ENCODE results near the gene PINLYP.

PINLYP gene

DNA sequence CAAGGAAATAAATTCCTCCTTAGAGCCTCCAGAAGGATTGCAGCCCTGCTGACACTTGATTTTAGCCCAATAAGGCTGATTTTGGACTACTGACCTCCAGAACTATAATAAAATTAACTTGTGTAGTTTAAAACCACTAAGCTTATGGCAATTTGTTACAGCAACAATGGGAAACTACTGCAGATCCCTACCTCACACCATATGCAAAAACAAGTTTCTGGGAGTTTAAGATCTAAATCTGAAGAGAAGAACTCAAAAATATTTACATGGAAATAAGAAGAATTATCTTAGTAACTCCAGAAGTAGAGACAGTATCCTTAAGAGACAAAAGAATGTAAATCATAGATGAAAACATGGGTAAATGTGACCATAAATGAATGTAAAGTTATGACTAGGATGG, 36.7 kb upstream of the PINLYP start:
- Histone ChIP-seq H3K4ac (ENCODE audit: low read depth, low read length) (no peak overlapping the region), H2BK15ac (replicated peaks; ENCODE audit: low read depth) (no peak overlapping the region), H2BK120ac (ENCODE audit: low read depth, low read length) (no peak overlapping the region), H3K4me1 (ENCODE audit: control insufficient read depth, low read depth, low read length) (peaks cover 3% of the 10 kb centered on the region), H3K9ac (ENCODE audit: low read length) (no peak overlapping the region), H2BK5ac (ENCODE audit: low read length) (no peak overlapping the region), H3K56ac (ENCODE audit: low read length) (no peak overlapping the region), H3K23ac (ENCODE audit: low read length) (no peak overlapping the region), H2AK5ac (ENCODE audit: low read length) (no peak overlapping the region), H3K36me3 (ENCODE audit: control insufficient read depth, insufficient read depth, low read length) (peaks cover 10% of the 10 kb centered on the region), H3K79me2 (ENCODE audit: control insufficient read depth, insufficient read depth, low read length) (no peaks in the 10 kb centered on the region), H3K4me2 (ENCODE audit: low read length) (no peak overlapping the region), H4K5ac (ENCODE audit: low read length) (no peak overlapping the region), H3K18ac (ENCODE audit: low read length) (no peak overlapping the region), H3K79me1 (ENCODE audit: low read length) (no peaks in the 10 kb centered on the region), H3K27me3 (ENCODE audit: insufficient read depth, low read length, poor library complexity) (no peaks in the 10 kb centered on the region), H3K27ac (ENCODE audit: low read depth, low read length) (no peak overlapping the region), H3K4me3 (ENCODE audit: low read length) (no peak overlapping the region), H4K8ac (ENCODE audit: low read depth, low read length) (no peak overlapping the region)
- DNase-seq, result no peak

DNA sequence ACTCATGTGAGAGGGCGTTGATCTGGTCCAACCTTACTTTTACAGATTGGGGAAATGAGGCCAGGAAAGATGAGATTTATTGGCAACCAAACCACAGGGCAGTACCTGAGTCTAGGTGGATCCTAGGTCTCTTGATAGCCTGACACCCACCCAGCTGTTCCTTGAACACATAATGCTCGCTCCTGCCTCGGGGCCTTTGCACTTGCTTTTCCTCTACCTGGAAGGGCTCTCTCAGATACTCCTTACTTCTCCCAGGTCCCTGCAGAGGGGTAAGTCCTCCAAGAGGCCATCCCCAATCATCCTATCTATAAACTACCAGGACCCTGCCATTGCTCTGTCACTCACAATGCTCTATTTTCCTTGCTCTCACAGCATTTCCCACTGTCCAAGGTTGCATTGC, 35.2 kb upstream of the PINLYP start:
- no CpG with 5 or more reads among the region's 3 CpGs for WGBS (ENCODE audit: extremely low coverage, insufficient coverage, low lambda C conversion rate)

DNA sequence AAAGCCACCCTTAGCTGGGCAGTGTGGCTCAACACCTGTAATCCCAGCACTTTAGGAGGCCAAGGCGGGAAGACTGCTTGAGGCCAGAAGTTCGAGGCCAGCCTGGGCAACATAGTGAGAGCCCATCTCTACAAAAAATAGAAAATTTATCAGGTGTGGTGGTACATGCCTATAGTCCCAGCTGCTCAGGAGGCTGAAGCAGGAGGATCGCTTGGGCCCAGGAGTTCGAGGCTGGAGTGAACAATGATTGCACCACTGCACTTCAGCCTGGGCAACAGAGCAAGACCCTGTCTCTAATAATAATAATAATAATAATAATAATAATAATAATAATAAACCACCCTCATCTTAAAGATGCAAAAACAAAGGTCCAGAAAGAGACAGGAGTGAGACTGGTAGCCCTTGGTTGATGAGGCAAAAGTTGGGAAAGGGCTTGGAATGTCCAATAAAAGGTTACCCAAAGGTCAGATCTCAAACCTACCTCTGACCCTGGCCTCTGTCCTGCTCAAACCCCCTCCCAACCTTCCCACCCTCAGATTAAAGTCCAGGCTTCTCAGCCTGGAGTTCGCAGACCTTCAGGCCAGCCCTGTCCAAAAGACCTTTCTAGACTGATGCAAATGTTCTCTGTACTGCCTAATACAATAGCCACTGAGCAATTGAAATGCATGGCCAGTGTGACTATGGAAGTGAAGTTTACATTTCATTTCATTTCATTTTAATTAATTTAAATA, 33.5 kb upstream of the PINLYP start:
- Histone ChIP-seq H3K79me2 (ENCODE audit: control insufficient read depth, insufficient read depth, low read length) (no peaks in the 10 kb centered on the region), H3K23ac (ENCODE audit: low read length) (no peak overlapping the region), H2BK120ac (ENCODE audit: low read depth, low read length) (no peak overlapping the region), H3K36me3 (ENCODE audit: control insufficient read depth, insufficient read depth, low read length) (peaks cover 10% of the 10 kb centered on the region), H3K27ac (ENCODE audit: low read depth, low read length) (no peak overlapping the region), H3K9ac (ENCODE audit: low read length) (no peak overlapping the region), H2BK15ac (replicated peaks; ENCODE audit: low read depth) (no peak overlapping the region), H3K79me1 (ENCODE audit: low read length) (no peaks in the 10 kb centered on the region), H3K4me2 (ENCODE audit: low read length) (no peak overlapping the region), H4K8ac (ENCODE audit: low read depth, low read length) (no peak overlapping the region), H2BK5ac (ENCODE audit: low read length) (no peak overlapping the region), H3K56ac (ENCODE audit: low read length) (no peak overlapping the region), H3K4ac (ENCODE audit: low read depth, low read length) (no peak overlapping the region), H4K5ac (ENCODE audit: low read length) (no peak overlapping the region), H3K4me1 (ENCODE audit: control insufficient read depth, low read depth, low read length) (no peaks in the 10 kb centered on the region), H3K4me3 (ENCODE audit: low read length) (no peak overlapping the region), H3K27me3 (ENCODE audit: insufficient read depth, low read length, poor library complexity) (no peaks in the 10 kb centered on the region), H2AK5ac (ENCODE audit: low read length) (no peak overlapping the region), H3K18ac (ENCODE audit: low read length) (no peak overlapping the region)
- no CpG with 5 or more reads among the region's 5 CpGs for WGBS (ENCODE audit: extremely low coverage, insufficient coverage, low lambda C conversion rate)
- DNase-seq, result no peak

More for the DNA sequence above, 35.2 kb upstream of the PINLYP start:
- no peak overlapping the region for H3K18ac ChIP-seq (ENCODE audit: low read length)
- H3K4me1 ChIP-seq (ENCODE audit: control insufficient read depth, low read depth, low read length), result peaks cover 2% of the 10 kb centered on the region
- no peak overlapping the region for H3K56ac ChIP-seq (ENCODE audit: low read length)
- no peak overlapping the region for H2BK15ac ChIP-seq (replicated peaks; ENCODE audit: low read depth)
- no peak for DNase-seq
- no peak overlapping the region for H3K4ac ChIP-seq (ENCODE audit: low read depth, low read length)
- H2AK5ac ChIP-seq (ENCODE audit: low read length), result no peak overlapping the region
- H3K9ac ChIP-seq (ENCODE audit: low read length), result no peak overlapping the region
- H2BK120ac ChIP-seq (ENCODE audit: low read depth, low read length), result no peak overlapping the region
- H2BK5ac ChIP-seq (ENCODE audit: low read length), result no peak overlapping the region
- no peaks in the 10 kb centered on the region for H3K79me2 ChIP-seq (ENCODE audit: control insufficient read depth, insufficient read depth, low read length)
- H3K27ac ChIP-seq (ENCODE audit: low read depth, low read length), result no peak overlapping the region
- peaks cover 10% of the 10 kb centered on the region for H3K36me3 ChIP-seq (ENCODE audit: control insufficient read depth, insufficient read depth, low read length)
- no peak overlapping the region for H4K5ac ChIP-seq (ENCODE audit: low read length)
- no peak overlapping the region for H3K4me3 ChIP-seq (ENCODE audit: low read length)
- no peak overlapping the region for H3K4me2 ChIP-seq (ENCODE audit: low read length)
- H4K8ac ChIP-seq (ENCODE audit: low read depth, low read length), result no peak overlapping the region
- no peaks in the 10 kb centered on the region for H3K27me3 ChIP-seq (ENCODE audit: insufficient read depth, low read length, poor library complexity)
- no peak overlapping the region for H3K23ac ChIP-seq (ENCODE audit: low read length)
- H3K79me1 ChIP-seq (ENCODE audit: low read length), result no peaks in the 10 kb centered on the region

DNA sequence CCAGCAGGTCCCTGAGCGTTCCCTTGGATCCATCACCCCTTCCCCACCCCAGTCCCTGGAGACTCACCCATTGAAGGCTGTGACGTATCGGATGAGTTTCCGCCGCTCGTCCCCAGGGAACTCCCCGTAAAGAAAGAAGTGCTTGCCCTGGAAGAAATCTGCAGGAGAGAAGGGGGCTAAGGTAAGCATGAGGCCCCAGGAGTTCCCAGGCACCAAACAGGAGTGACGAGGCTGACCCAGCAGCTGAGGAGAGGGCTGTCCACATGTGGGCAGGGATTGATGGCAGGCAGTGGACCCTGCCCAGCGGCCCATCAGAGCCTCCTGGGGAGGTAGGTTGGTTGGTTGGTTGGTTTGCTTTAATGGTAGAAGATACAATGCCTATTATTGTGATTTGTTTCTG, 31.5 kb upstream of the PINLYP start:
- WGBS (ENCODE audit: extremely low coverage, insufficient coverage, low lambda C conversion rate), result no CpG with 5 or more reads among the region's 9 CpGs

GRCh38 chr19:43545276-43545675, 30.3 kb upstream of the PINLYP start:
- Histone ChIP-seq H3K4me2 (ENCODE audit: low read length) (no peak overlapping the region), H4K8ac (ENCODE audit: low read depth, low read length) (no peak overlapping the region), H3K56ac (ENCODE audit: low read length) (no peak overlapping the region), H4K5ac (ENCODE audit: low read length) (no peak overlapping the region), H3K4ac (ENCODE audit: low read depth, low read length) (no peak overlapping the region), H3K4me1 (ENCODE audit: control insufficient read depth, low read depth, low read length) (no peaks in the 10 kb centered on the region), H3K4me3 (ENCODE audit: low read length) (no peak overlapping the region), H2BK15ac (replicated peaks; ENCODE audit: low read depth) (no peak overlapping the region), H3K79me2 (ENCODE audit: control insufficient read depth, insufficient read depth, low read length) (no peaks in the 10 kb centered on the region), H3K23ac (ENCODE audit: low read length) (no peak overlapping the region), H2BK120ac (ENCODE audit: low read depth, low read length) (no peak overlapping the region), H3K18ac (ENCODE audit: low read length) (no peak overlapping the region), H2AK5ac (ENCODE audit: low read length) (no peak overlapping the region), H3K9ac (ENCODE audit: low read length) (no peak overlapping the region), H3K36me3 (ENCODE audit: control insufficient read depth, insufficient read depth, low read length) (peaks cover 4% of the 10 kb centered on the region), H2BK5ac (ENCODE audit: low read length) (no peak overlapping the region), H3K27ac (ENCODE audit: low read depth, low read length) (no peak overlapping the region), H3K27me3 (ENCODE audit: insufficient read depth, low read length, poor library complexity) (no peaks in the 10 kb centered on the region), H3K79me1 (ENCODE audit: low read length) (no peaks in the 10 kb centered on the region)
- DNase-seq, result no peak
- WGBS (ENCODE audit: extremely low coverage, insufficient coverage, low lambda C conversion rate), result no CpG with 5 or more reads among the region's 5 CpGs

More for the DNA sequence above, 31.5 kb upstream of the PINLYP start:
- no peaks in the 10 kb centered on the region for H3K4me1 ChIP-seq (ENCODE audit: control insufficient read depth, low read depth, low read length)
- DNase-seq, result no peak
- no peaks in the 10 kb centered on the region for H3K27me3 ChIP-seq (ENCODE audit: insufficient read depth, low read length, poor library complexity)
- H2BK15ac ChIP-seq (replicated peaks; ENCODE audit: low read depth), result no peak overlapping the region
- no peak overlapping the region for H3K23ac ChIP-seq (ENCODE audit: low read length)
- H3K4me3 ChIP-seq (ENCODE audit: low read length), result no peak overlapping the region
- H3K18ac ChIP-seq (ENCODE audit: low read length), result no peak overlapping the region
- H3K56ac ChIP-seq (ENCODE audit: low read length), result no peak overlapping the region
- no peak overlapping the region for H3K27ac ChIP-seq (ENCODE audit: low read depth, low read length)
- H3K79me2 ChIP-seq (ENCODE audit: control insufficient read depth, insufficient read depth, low read length), result no peaks in the 10 kb centered on the region
- H3K4ac ChIP-seq (ENCODE audit: low read depth, low read length), result no peak overlapping the region
- no peak overlapping the region for H4K5ac ChIP-seq (ENCODE audit: low read length)
- peaks cover 6% of the 10 kb centered on the region for H3K36me3 ChIP-seq (ENCODE audit: control insufficient read depth, insufficient read depth, low read length)
- no peaks in the 10 kb centered on the region for H3K79me1 ChIP-seq (ENCODE audit: low read length)
- no peak overlapping the region for H2BK120ac ChIP-seq (ENCODE audit: low read depth, low read length)
- no peak overlapping the region for H2BK5ac ChIP-seq (ENCODE audit: low read length)
- no peak overlapping the region for H2AK5ac ChIP-seq (ENCODE audit: low read length)
- no peak overlapping the region for H4K8ac ChIP-seq (ENCODE audit: low read depth, low read length)
- no peak overlapping the region for H3K9ac ChIP-seq (ENCODE audit: low read length)
- H3K4me2 ChIP-seq (ENCODE audit: low read length), result no peak overlapping the region

- Histone ChIP-seq H2BK120ac (ENCODE audit: low read depth, low read length) (no peak overlapping the region), H3K79me1 (ENCODE audit: low read length) (no peaks in the 10 kb centered on the region), H3K36me3 (ENCODE audit: control insufficient read depth, insufficient read depth, low read length) (peaks cover 3% of the 10 kb centered on the region), H3K4me2 (ENCODE audit: low read length) (no peak overlapping the region), H3K4me3 (ENCODE audit: low read length) (no peak overlapping the region), H4K5ac (ENCODE audit: low read length) (no peak overlapping the region), H3K4me1 (ENCODE audit: control insufficient read depth, low read depth, low read length) (no peaks in the 10 kb centered on the region), H2BK5ac (ENCODE audit: low read length) (no peak overlapping the region), H3K18ac (ENCODE audit: low read length) (no peak overlapping the region), H3K27ac (ENCODE audit: low read depth, low read length) (no peak overlapping the region), H2BK15ac (replicated peaks; ENCODE audit: low read depth) (no peak overlapping the region), H2AK5ac (ENCODE audit: low read length) (no peak overlapping the region), H3K56ac (ENCODE audit: low read length) (no peak overlapping the region), H3K9ac (ENCODE audit: low read length) (no peak overlapping the region), H3K4ac (ENCODE audit: low read depth, low read length) (no peak overlapping the region), H4K8ac (ENCODE audit: low read depth, low read length) (no peak overlapping the region), H3K27me3 (ENCODE audit: insufficient read depth, low read length, poor library complexity) (no peaks in the 10 kb centered on the region), H3K79me2 (ENCODE audit: control insufficient read depth, insufficient read depth, low read length) (no peaks in the 10 kb centered on the region), H3K23ac (ENCODE audit: low read length) (no peak overlapping the region)
- DNase-seq, result no peak
- WGBS (ENCODE audit: extremely low coverage, insufficient coverage, low lambda C conversion rate), result no CpG with 5 or more reads among the region's 2 CpGs
Measured at GRCh38 chr19:43545981-43546380, 29.6 kb upstream of the PINLYP start.
